GM21737 (cell line): ENCODE results near the gene TUBA3E.
"Not testable (repeated sequence)": the region's sequence is repeated elsewhere in the genome, so short reads cannot be mapped to it uniquely, and the experiment has no call there.

Experiments used
- ATAC-seq: cut with Tn5 transposase; IDR thresholded peaks from one replicate; pipeline ENCODE4 v1.9.1; 2021; ENCODE audit warnings: mild to moderate bottlenecking, moderate library complexity; ENCODE audit not compliant: unreplicated experiment

The TUBA3E gene

GRCh38 chr2:130198343-130198742, at the start of gene TUBA3E:
Gene TUBA3E (minus strand): TSS chr2:130198439. CDS start chr2:130198360, 79 bp downstream.
- no peak for ATAC-seq

- no peak for ATAC-seq
These were observed 48.2 kb upstream of the TUBA3E start for GRCh38 chr2:130246430-130246829.

- no peak for ATAC-seq
These were observed 47.7 kb upstream of the TUBA3E start for GRCh38 chr2:130245976-130246375.

- ATAC-seq: no peak
These were observed 45.1 kb upstream of the TUBA3E start for GRCh38 chr2:130243359-130243758.

GRCh38 chr2:130241041-130241707, 42.9 kb upstream of the TUBA3E start:
- ATAC-seq: no peak

- ATAC-seq: not testable (repeated sequence)
These were observed 41.3 kb upstream of the TUBA3E start for GRCh38 chr2:130239581-130239980.

- ATAC-seq: not testable (repeated sequence)
These were observed 34.8 kb upstream of the TUBA3E start for GRCh38 chr2:130233066-130233465.

- no peak for ATAC-seq
These were observed 33.4 kb upstream of the TUBA3E start for GRCh38 chr2:130231656-130232055.

GRCh38 chr2:130230907-130231306, 32.7 kb upstream of the TUBA3E start:
- not testable (repeated sequence) for ATAC-seq

GRCh38 chr2:130230376-130230775, 32.1 kb upstream of the TUBA3E start:
- not testable (repeated sequence) for ATAC-seq

GRCh38 chr2:130229161-130229510, 30.9 kb upstream of the TUBA3E start:
- not testable (repeated sequence) for ATAC-seq

GRCh38 chr2:130228467-130229160, 30.4 kb upstream of the TUBA3E start:
- ATAC-seq: not testable (repeated sequence)

- not testable (repeated sequence) for ATAC-seq
These were observed 29.8 kb upstream of the TUBA3E start for GRCh38 chr2:130228005-130228404.

GRCh38 chr2:130222523-130222922, 24.3 kb upstream of the TUBA3E start:
- ATAC-seq: not testable (repeated sequence)

- not testable (repeated sequence) for ATAC-seq
These were observed 22.3 kb upstream of the TUBA3E start for GRCh38 chr2:130220505-130220904.

- ATAC-seq: not testable (repeated sequence)
These were observed 20.9 kb upstream of the TUBA3E start for GRCh38 chr2:130219147-130219546.

GRCh38 chr2:130207051-130207450, 8.8 kb upstream of the TUBA3E start:
- ATAC-seq: not testable (repeated sequence)

- not testable (repeated sequence) for ATAC-seq
These were observed 4.9 kb upstream of the TUBA3E start for GRCh38 chr2:130203150-130203549.

- not testable (repeated sequence) for ATAC-seq
These were observed 4.3 kb upstream of the TUBA3E start for GRCh38 chr2:130202518-130202917.

GRCh38 chr2:130196052-130196451, 2.2 kb downstream of the TUBA3E start:
- not testable (repeated sequence) for ATAC-seq

- not testable (repeated sequence) for ATAC-seq
These were observed 3.1 kb downstream of the TUBA3E start for GRCh38 chr2:130195089-130195635.

GRCh38 chr2:130193824-130194223, 4.4 kb downstream of the TUBA3E start:
- not testable (repeated sequence) for ATAC-seq
